WTC11 (cell line): ENCODE results near the gene INCA1. TPM values are rescaled to one million over a fixed set of nuclear protein-coding genes. Genes with fewer than 3 reads are reported as not detected.

ENCODE experiments used
- ATAC-seq: fragments of 200-7000 bp; cut with Tn5 transposase; 2 replicates; pipeline ENCODE4 v1.10.0; 2021; ENCODE audit warnings: mild to moderate bottlenecking, moderate library complexity
- CTCF ChIA-PET: fragments of 300-600 bp; sonication (Branson Sonifier 250); formaldehyde crosslinking; loops from one replicate; lab custom pipeline; 2021; ENCODE audit warnings: antibody characterized with exemption; lab: Charles Lee
- POLR2A ChIA-PET: fragments of 350-600 bp; sonication (Branson Sonifier 250); formaldehyde crosslinking; loops from one replicate; lab custom pipeline; 2021; ENCODE audit warnings: antibody characterized with exemption; lab: Charles Lee
- DNase-seq: peaks from one replicate; pipeline ENCODE4 v3.0.0; 2021; ENCODE audit warnings: low spot score
- H3K27ac Mint-ChIP-seq: 2 replicates; pipeline ENCODE4 v1.8.0; 2021; ENCODE audit warnings: mixed read lengths
- H3K27me3 Mint-ChIP-seq: 2 replicates; pipeline ENCODE4 v1.8.0; 2021; ENCODE audit warnings: low read depth, mild to moderate bottlenecking, moderate library complexity, mixed read lengths
- H3K36me3 Mint-ChIP-seq: 2 replicates; pipeline ENCODE4 v1.8.0; 2021; ENCODE audit warnings: mixed read lengths
- H3K4me1 Mint-ChIP-seq: 2 replicates; pipeline ENCODE4 v1.8.0; 2022; ENCODE audit warnings: mixed read lengths
- H3K4me3 Mint-ChIP-seq: 2 replicates; pipeline ENCODE4 v1.8.0; 2021; ENCODE audit warnings: mild to moderate bottlenecking, moderate library complexity, mixed read lengths
- H3K9me3 Mint-ChIP-seq: 2 replicates; pipeline ENCODE4 v1.8.0; 2021; ENCODE audit warnings: mixed read lengths
- CREM ChIP-seq: sonication (generic); formaldehyde crosslinking; IDR thresholded peaks from 2 replicates; pipeline ENCODE4 v1.8.1; 2022; ENCODE audit warnings: mild to moderate bottlenecking, missing genetic modification reagents, moderate library complexity
- ELF4 ChIP-seq: sonication (generic); formaldehyde crosslinking; IDR thresholded peaks from 2 replicates; pipeline ENCODE4 v1.8.1; 2022; ENCODE audit warnings: low read depth, mild to moderate bottlenecking, moderate library complexity, missing genetic modification reagents
- IRF2 ChIP-seq: sonication (generic); formaldehyde crosslinking; IDR thresholded peaks from 2 replicates; pipeline ENCODE4 v1.8.0; 2022; ENCODE audit warnings: low read depth, missing genetic modification reagents, borderline replicate concordance
- ZNF423 ChIP-seq: fragments of 250-450 bp; sonication (Bioruptor Pico); IDR thresholded peaks from 2 replicates; pipeline ENCODE4 v2.1.2; 2022; ENCODE audit warnings: mild to moderate bottlenecking, moderate library complexity
- total RNA-seq: library from RNA; stranded (reverse); gene quantifications from 3 replicates; pipeline ENCODE4 v1.2.3, GENCODE V29; 2021
- TF ChIP-seq, protein P1 (sequence below): sonication (generic); formaldehyde crosslinking; IDR thresholded peaks from 2 replicates; pipeline ENCODE4 v1.8.0; 2023; ENCODE audit warnings: missing genetic modification reagents
- TF ChIP-seq, protein P2 (sequence below): fragments of 250-450 bp; sonication (Bioruptor Pico); IDR thresholded peaks from 2 replicates; pipeline ENCODE4 v1.9.0; 2021; ENCODE audit warnings: moderate library complexity, mild to moderate bottlenecking, inconsistent platforms, borderline replicate concordance
- TF ChIP-seq, protein P3 (sequence below): fragments of 250-450 bp; sonication (Bioruptor Pico); IDR thresholded peaks from 2 replicates; pipeline ENCODE4 v2.1.2; 2022; ENCODE audit warnings: mild to moderate bottlenecking, moderate library complexity
- TF ChIP-seq, protein P4 (sequence below): sonication (generic); formaldehyde crosslinking; IDR thresholded peaks from 2 replicates; pipeline ENCODE4 v1.8.1; 2022; ENCODE audit warnings: mild to moderate bottlenecking, moderate library complexity, missing genetic modification reagents
- TF ChIP-seq, protein P5 (sequence below): sonication (generic); formaldehyde crosslinking; IDR thresholded peaks from 2 replicates; pipeline ENCODE4 v1.8.0; 2022; ENCODE audit warnings: missing genetic modification reagents
- TF ChIP-seq, protein P6 (sequence below): fragments of 200-600 bp; IDR thresholded peaks from 2 replicates; pipeline ENCODE4 v1.8.0; 2022; ENCODE audit warnings: antibody characterized with exemption
- TF ChIP-seq, protein P7 (sequence below): sonication (generic); formaldehyde crosslinking; IDR thresholded peaks from 2 replicates; pipeline ENCODE4 v1.8.1; 2023; ENCODE audit warnings: mild to moderate bottlenecking, moderate library complexity, missing genetic modification reagents

The INCA1 gene
- total RNA-seq, 1 experiment from 2014 or later = 0.61 TPM

DNA sequence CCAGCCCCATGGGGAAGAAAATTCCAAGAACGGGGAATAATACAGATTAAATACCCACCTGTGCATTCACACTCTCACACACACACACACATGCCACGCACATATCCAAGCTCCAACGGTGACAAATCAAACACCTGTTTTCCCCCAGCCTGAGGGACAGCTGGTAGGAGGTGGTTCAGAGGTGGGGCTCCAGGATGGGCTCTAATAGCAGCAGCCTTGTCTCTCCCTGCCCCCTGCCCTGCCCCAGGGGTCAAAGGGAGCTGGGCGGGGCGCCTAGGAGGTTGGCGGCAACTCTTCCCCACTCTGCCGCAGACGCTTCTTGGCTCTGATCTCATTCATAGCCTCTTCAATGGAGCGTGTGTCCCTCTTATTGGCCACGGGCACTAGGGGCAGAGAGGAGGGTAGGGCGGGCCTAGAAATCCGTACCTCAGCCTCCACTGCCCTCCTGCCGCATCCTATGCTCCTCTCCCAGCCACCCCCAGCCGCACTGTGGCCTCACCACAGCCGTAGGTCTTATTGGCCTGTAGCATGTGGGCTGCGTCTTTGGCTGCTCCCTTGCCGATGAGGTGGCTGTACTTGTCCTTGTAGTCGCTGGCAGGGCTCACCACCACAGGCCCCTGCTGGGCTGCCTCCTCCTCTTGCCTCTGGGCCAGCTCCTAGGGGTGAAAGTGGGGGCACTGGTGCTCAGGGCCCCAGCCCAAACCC lies 37.9 kb downstream of the INCA1 start (continued):
- TF ChIP-seq, protein P1, sequence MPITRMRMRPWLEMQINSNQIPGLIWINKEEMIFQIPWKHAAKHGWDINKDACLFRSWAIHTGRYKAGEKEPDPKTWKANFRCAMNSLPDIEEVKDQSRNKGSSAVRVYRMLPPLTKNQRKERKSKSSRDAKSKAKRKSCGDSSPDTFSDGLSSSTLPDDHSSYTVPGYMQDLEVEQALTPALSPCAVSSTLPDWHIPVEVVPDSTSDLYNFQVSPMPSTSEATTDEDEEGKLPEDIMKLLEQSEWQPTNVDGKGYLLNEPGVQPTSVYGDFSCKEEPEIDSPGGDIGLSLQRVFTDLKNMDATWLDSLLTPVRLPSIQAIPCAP (CRISPR knock-in tag) = no peak
- TF ChIP-seq, protein P2, sequence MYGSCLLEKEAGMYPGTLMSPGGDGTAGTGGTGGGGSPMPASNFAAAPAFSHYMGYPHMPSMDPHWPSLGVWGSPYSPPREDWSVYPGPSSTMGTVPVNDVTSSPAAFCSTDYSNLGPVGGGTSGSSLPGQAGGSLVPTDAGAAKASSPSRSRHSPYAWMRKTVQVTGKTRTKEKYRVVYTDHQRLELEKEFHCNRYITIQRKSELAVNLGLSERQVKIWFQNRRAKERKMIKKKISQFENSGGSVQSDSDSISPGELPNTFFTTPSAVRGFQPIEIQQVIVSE = no peak
- TF ChIP-seq CREM (CRISPR knock-in tag) (no peak), ZNF423 (CRISPR knock-in tag) (no peak), IRF2 (no peak), ELF4 (CRISPR knock-in tag) (no peak)
- TF ChIP-seq, protein P3, sequence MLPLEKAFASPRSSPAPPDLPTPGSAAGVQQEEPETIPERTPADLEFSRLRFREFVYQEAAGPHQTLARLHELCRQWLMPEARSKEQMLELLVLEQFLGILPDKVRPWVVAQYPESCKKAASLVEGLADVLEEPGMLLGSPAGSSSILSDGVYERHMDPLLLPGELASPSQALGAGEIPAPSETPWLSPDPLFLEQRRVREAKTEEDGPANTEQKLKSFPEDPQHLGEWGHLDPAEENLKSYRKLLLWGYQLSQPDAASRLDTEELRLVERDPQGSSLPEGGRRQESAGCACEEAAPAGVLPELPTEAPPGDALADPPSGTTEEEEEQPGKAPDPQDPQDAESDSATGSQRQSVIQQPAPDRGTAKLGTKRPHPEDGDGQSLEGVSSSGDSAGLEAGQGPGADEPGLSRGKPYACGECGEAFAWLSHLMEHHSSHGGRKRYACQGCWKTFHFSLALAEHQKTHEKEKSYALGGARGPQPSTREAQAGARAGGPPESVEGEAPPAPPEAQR (CRISPR knock-in tag) = no peak
- TF ChIP-seq, protein P4, sequence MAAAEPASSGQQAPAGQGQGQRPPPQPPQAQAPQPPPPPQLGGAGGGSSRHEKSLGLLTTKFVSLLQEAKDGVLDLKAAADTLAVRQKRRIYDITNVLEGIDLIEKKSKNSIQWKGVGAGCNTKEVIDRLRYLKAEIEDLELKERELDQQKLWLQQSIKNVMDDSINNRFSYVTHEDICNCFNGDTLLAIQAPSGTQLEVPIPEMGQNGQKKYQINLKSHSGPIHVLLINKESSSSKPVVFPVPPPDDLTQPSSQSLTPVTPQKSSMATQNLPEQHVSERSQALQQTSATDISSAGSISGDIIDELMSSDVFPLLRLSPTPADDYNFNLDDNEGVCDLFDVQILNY (CRISPR knock-in tag) = no peak
- TF ChIP-seq, all 79 proteins: peak for 0

DNA sequence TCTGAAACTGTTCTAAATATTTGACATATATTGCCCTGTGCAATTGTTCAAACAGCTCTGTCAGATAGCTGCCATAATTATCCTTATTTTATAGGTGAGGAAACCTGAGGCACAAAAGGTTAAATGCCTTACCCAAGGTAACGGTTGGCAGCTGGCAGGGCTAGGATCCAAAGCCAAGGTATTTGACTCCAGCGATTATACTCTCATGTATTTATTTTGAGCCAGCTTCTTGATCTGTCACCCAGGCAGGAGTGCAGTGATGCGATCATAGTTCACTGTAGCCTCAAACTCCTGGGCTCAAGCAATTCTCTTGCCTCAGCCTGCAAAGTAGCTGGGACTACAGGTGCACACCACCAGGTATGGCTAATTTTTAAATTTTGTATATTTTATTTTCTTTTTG lies 39.2 kb downstream of the INCA1 start:
- ChIA-PET POLR2A (interaction anchor here (1.6 to 2.1 kb wide), 2 partner anchors 9 to 13 kb away, joined by 4 to 12 read pairs; partner anchors contain the start of gene SPAG7), CTCF (interaction anchor here (1.3 to 1.9 kb wide), 3 partner anchors 9 to 49 kb away, joined by 4 to 8 read pairs (median 7); partner anchors contain the start of genes RNF167 and SLC25A11)
- Mint-ChIP-seq H3K27me3 (no peaks in the 10 kb centered on the region), H3K4me3 (no peak overlapping the region), H3K36me3 (peaks cover 7% of the 10 kb centered on the region; the same call in 1 of the 2 replicates), H3K4me1 (peaks cover 28% of the 10 kb centered on the region), H3K9me3 (no peaks in the 10 kb centered on the region)
- no peak for DNase-seq
- TF ChIP-seq, protein P5, sequence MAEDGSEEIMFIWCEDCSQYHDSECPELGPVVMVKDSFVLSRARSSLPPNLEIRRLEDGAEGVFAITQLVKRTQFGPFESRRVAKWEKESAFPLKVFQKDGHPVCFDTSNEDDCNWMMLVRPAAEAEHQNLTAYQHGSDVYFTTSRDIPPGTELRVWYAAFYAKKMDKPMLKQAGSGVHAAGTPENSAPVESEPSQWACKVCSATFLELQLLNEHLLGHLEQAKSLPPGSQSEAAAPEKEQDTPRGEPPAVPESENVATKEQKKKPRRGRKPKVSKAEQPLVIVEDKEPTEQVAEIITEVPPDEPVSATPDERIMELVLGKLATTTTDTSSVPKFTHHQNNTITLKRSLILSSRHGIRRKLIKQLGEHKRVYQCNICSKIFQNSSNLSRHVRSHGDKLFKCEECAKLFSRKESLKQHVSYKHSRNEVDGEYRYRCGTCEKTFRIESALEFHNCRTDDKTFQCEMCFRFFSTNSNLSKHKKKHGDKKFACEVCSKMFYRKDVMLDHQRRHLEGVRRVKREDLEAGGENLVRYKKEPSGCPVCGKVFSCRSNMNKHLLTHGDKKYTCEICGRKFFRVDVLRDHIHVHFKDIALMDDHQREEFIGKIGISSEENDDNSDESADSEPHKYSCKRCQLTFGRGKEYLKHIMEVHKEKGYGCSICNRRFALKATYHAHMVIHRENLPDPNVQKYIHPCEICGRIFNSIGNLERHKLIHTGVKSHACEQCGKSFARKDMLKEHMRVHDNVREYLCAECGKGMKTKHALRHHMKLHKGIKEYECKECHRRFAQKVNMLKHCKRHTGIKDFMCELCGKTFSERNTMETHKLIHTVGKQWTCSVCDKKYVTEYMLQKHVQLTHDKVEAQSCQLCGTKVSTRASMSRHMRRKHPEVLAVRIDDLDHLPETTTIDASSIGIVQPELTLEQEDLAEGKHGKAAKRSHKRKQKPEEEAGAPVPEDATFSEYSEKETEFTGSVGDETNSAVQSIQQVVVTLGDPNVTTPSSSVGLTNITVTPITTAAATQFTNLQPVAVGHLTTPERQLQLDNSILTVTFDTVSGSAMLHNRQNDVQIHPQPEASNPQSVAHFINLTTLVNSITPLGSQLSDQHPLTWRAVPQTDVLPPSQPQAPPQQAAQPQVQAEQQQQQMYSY (CRISPR knock-in tag) = no peak
- TF ChIP-seq, all 79 proteins: peak for 0
- no peak for ATAC-seq
- no peak overlapping the region for H3K27ac Mint-ChIP-seq

DNA sequence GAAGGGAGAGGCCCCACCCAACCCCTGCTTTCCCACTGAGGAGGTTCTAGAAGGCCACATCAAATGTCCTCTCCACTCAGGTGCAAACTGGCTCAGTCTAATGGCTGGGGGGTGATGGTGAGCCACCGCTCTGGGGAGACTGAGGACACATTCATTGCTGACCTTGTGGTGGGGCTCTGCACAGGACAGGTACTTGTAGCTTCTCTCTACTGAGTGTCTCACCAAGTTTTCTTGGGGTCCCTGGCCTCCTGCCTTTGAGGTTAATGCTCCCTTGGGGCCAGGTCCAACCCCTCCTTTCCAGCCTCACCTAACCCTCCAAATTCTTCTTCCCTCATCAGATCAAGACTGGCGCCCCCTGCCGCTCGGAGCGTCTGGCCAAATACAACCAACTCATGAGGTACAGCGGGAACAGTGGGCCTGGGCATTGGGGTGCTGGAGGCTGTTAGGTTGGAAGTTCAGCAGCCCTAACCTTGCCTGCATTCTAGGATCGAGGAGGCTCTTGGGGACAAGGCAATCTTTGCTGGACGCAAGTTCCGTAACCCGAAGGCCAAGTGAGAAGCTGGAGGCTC lies 40.7 kb downstream of the INCA1 start:
- Mint-ChIP-seq H3K9me3 (no peaks in the 10 kb centered on the region), H3K27me3 (no peaks in the 10 kb centered on the region), H3K36me3 (peaks cover 7% of the 10 kb centered on the region; the same call in 1 of the 2 replicates), H3K27ac (no peak overlapping the region), H3K4me1 (peaks cover 35% of the 10 kb centered on the region), H3K4me3 (no peak overlapping the region)
- ChIA-PET CTCF (interaction anchor here (0.7 to 2.7 kb wide), 9 partner anchors 10 to 103 kb away, joined by 3 to 13 read pairs (median 7); partner anchors contain the start of genes RNF167, SLC25A11 and SPAG7), POLR2A (interaction anchor here (2.1 kb wide), 1 partner anchor 11 kb away, joined by 12 read pairs; the partner anchor contains the start of gene SPAG7)
- ATAC-seq (peak; percentile 64), DNase-seq (peak; percentile 83)
- TF ChIP-seq, protein P6, sequence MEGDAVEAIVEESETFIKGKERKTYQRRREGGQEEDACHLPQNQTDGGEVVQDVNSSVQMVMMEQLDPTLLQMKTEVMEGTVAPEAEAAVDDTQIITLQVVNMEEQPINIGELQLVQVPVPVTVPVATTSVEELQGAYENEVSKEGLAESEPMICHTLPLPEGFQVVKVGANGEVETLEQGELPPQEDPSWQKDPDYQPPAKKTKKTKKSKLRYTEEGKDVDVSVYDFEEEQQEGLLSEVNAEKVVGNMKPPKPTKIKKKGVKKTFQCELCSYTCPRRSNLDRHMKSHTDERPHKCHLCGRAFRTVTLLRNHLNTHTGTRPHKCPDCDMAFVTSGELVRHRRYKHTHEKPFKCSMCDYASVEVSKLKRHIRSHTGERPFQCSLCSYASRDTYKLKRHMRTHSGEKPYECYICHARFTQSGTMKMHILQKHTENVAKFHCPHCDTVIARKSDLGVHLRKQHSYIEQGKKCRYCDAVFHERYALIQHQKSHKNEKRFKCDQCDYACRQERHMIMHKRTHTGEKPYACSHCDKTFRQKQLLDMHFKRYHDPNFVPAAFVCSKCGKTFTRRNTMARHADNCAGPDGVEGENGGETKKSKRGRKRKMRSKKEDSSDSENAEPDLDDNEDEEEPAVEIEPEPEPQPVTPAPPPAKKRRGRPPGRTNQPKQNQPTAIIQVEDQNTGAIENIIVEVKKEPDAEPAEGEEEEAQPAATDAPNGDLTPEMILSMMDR = peak; percentile 53
- TF ChIP-seq, protein P7, sequence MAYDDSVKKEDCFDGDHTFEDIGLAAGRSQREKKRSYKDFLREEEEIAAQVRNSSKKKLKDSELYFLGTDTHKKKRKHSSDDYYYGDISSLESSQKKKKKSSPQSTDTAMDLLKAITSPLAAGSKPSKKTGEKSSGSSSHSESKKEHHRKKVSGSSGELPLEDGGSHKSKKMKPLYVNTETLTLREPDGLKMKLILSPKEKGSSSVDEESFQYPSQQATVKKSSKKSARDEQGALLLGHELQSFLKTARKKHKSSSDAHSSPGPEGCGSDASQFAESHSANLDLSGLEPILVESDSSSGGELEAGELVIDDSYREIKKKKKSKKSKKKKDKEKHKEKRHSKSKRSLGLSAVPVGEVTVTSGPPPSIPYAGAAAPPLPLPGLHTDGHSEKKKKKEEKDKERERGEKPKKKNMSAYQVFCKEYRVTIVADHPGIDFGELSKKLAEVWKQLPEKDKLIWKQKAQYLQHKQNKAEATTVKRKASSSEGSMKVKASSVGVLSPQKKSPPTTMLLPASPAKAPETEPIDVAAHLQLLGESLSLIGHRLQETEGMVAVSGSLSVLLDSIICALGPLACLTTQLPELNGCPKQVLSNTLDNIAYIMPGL (CRISPR knock-in tag) = no peak
